Skeletal muscle satellite cell (primary cell): ENCODE data around the gene AKR1C1. TPM values are rescaled to one million over a fixed set of nuclear protein-coding genes. Genes with fewer than 3 reads are reported as not detected.
"Not testable (repeated sequence)": the region's sequence is repeated elsewhere in the genome, so short reads cannot be mapped to it uniquely, and the experiment has no call there.

ENCODE experiments used
- H3K27me3 ChIP-seq: 2 replicates; pipeline ENCODE4 v1.7.0; 2013; ENCODE audit warnings: low read length; ENCODE audit not compliant: control insufficient read depth, insufficient read depth
- H3K36me3 ChIP-seq: 2 replicates; pipeline ENCODE4 v1.7.0; 2013; ENCODE audit warnings: mild to moderate bottlenecking, control low read depth, low read length; ENCODE audit not compliant: insufficient read depth
- H3K4me1 ChIP-seq: 2 replicates; pipeline ENCODE4 v1.7.0; 2013; ENCODE audit warnings: low read length; ENCODE audit not compliant: control insufficient read depth, insufficient read depth
- H3K4me2 ChIP-seq: 2 replicates; pipeline ENCODE4 v1.7.0; 2013; ENCODE audit warnings: mild to moderate bottlenecking, low read length
- H3K4me3 ChIP-seq: 2 replicates; pipeline ENCODE4 v1.7.0; 2013; ENCODE audit warnings: low read length
- H3K9ac ChIP-seq: 2 replicates; pipeline ENCODE4 v1.7.0; 2013; ENCODE audit warnings: mild to moderate bottlenecking, low read depth, low read length, moderate library complexity
- H3K9me3 ChIP-seq: replicated peaks from 2 replicates; pipeline ENCODE4 v1.7.0; 2013; ENCODE audit warnings: mild to moderate bottlenecking, control low read depth, low read length
- small RNA-seq: library from RNA; depleted of rRNA; stranded (forward); fragments of <200 nt; gene quantifications from one replicate; pipeline ENCODE3, GENCODE V24; 2012

AKR1C1 gene

GRCh38 chr10:5031588-5031987 lies 68.4 kb downstream of the AKR1C1 start:
- not testable (repeated sequence) for H3K36me3 ChIP-seq, H3K4me2 ChIP-seq, H3K9ac ChIP-seq, H3K9me3 ChIP-seq, H3K4me3 ChIP-seq, H3K27me3 ChIP-seq
- peaks cover 17% of the 10 kb centered on the region for H3K4me1 ChIP-seq

DNA sequence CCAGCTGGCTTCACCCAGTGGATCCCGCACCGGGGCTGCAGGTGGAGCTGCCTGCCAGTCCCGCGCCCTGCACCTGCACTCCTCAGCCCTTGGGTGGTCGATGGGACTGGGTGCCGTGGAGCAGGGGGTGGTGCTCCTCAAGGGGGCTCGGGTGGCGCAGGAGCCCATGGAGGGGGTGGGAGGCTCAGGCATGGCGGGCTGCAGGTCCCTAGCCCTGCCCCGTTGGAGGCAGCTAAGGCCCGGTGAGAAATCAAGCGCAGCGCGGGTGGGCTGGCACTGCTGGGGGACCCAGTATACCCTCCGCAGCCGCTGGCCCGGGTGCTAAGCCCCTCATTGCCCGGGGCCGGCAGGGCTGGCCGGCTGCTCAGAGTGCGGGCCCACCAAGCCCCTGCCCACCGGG lies 69.2 kb downstream of the AKR1C1 start:
- H3K27me3 ChIP-seq, H3K4me2 ChIP-seq, H3K36me3 ChIP-seq, H3K9me3 ChIP-seq, H3K4me3 ChIP-seq, H3K9ac ChIP-seq: not testable (repeated sequence)
- peaks cover 17% of the 10 kb centered on the region for H3K4me1 ChIP-seq

Small RNAs within 50 kb of the gene (small RNA-seq; reads per million reads assigned to genes)
- gene RF00096, result not detected
